K562 (cell line): ENCODE data around the gene PHLDB2.

Experiments used
- CBX1 ChIP-seq: sonication (generic); IDR thresholded peaks from 2 replicates; pipeline ENCODE4 v1.6.1; 2016; ENCODE audit warnings: antibody characterized with exemption, low read depth, mild to moderate bottlenecking
- CCAR2 ChIP-seq: fragments of 200-400 bp; formaldehyde crosslinking; IDR thresholded peaks from 2 replicates; pipeline ENCODE4 v1.6.1; 2017; ENCODE audit warnings: mild to moderate bottlenecking, low read depth, low read length
- CEBPG ChIP-seq, 3 experiments: fragments of 200-800 bp in 1 of 3; sonication (Bioruptor generic) in 1 of 3; sonication (generic) in 1 of 3; formaldehyde crosslinking in 1 of 3; IDR thresholded peaks in 2 of 3; conservative IDR thresholded peaks in 1 of 3; 2 replicates each; pipeline versions ENCODE4 v1.6.1 to v1.8.0; 2016 to 2022; ENCODE audit warnings: missing compliant biosample characterization in 2 of 3, missing genetic modification characterization in 2 of 3, mild to moderate bottlenecking in 1 of 3, missing genetic modification reagents in 1 of 3
- GABPA ChIP-seq: fragments of 200-800 bp; sonication (Bioruptor generic); conservative IDR thresholded peaks from 2 replicates; pipeline ENCODE4 v1.6.1; 2016; ENCODE audit warnings: low read depth, missing genetic modification characterization, missing compliant biosample characterization
- GATAD2A ChIP-seq: fragments of 450-650 bp; IDR thresholded peaks from 2 replicates; pipeline ENCODE4 v1.6.1; 2017
- L3MBTL2 ChIP-seq: fragments of 450-650 bp; IDR thresholded peaks from 2 replicates; pipeline ENCODE4 v1.6.1; 2016; ENCODE audit warnings: mild to moderate bottlenecking, moderate library complexity
- MCM5 ChIP-seq: fragments of 450-650 bp; IDR thresholded peaks from 2 replicates; pipeline ENCODE4 v1.6.1; 2016; ENCODE audit warnings: low read depth
- MXI1 ChIP-seq: IDR thresholded peaks from 2 replicates; pipeline ENCODE4 v1.6.1; 2011; ENCODE audit warnings: low read depth, mild to moderate bottlenecking, improper control_type of control experiment, low read length
- PML ChIP-seq: IDR thresholded peaks from 2 replicates; pipeline ENCODE4 v1.6.1; 2012; ENCODE audit warnings: low read length, inconsistent platforms
- TCF7 ChIP-seq: sonication (generic); IDR thresholded peaks from 2 replicates; pipeline ENCODE4 v1.6.1; 2016; ENCODE audit warnings: antibody characterized with exemption, borderline replicate concordance
- TF ChIP-seq, protein P1 (sequence below): sonication (generic); formaldehyde crosslinking; IDR thresholded peaks from 2 replicates; pipeline ENCODE4 v1.9.0; 2022; ENCODE audit warnings: mild to moderate bottlenecking, missing genetic modification reagents
- TF ChIP-seq, protein P2 (sequence below): fragments of 250-450 bp; sonication (Bioruptor Pico); IDR thresholded peaks from 2 replicates; pipeline ENCODE4 v1.4.0; 2020; ENCODE audit warnings: mild to moderate bottlenecking, moderate library complexity
- TF ChIP-seq, protein P3 (sequence below): sonication (generic); formaldehyde crosslinking; IDR thresholded peaks from 2 replicates; pipeline ENCODE4 v1.8.0; 2022; ENCODE audit warnings: mild to moderate bottlenecking, missing genetic modification reagents, borderline replicate concordance
- TF ChIP-seq, protein P4 (sequence below), 3 experiments: IDR thresholded peaks in 2 of 3; conservative IDR thresholded peaks in 1 of 3; 2 replicates each; pipeline ENCODE4 v1.5.1; 2011 to 2012; ENCODE audit warnings: low read length in 3 of 3, mild to moderate bottlenecking in 3 of 3, control low read depth in 2 of 3, improper control_type of control experiment in 1 of 3, inconsistent platforms in 1 of 3, low read depth in 1 of 3, mixed read lengths in 1 of 3, moderate library complexity in 1 of 3; ENCODE audit not compliant: insufficient read depth in 2 of 3

DNA sequence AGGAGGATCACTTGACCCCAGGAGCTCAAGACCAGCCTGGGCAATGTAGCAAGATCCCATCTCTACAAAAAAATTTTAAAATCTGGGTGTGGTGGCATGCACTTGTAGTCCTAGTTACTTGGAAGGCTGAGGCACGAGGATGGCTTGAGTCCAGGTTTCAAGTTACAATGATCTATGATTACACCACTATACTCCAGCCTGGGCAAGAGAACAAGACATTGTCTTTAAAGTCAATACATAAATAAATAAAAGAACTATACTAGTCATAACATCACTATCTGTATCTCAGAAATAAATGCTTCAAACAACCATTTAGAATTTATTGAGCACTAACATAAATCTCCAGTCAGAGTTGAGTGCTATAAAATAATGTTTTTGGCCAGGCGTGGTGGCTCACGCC is 8.5 kb upstream of the PHLDB2 start:
- TF ChIP-seq, protein P1, sequence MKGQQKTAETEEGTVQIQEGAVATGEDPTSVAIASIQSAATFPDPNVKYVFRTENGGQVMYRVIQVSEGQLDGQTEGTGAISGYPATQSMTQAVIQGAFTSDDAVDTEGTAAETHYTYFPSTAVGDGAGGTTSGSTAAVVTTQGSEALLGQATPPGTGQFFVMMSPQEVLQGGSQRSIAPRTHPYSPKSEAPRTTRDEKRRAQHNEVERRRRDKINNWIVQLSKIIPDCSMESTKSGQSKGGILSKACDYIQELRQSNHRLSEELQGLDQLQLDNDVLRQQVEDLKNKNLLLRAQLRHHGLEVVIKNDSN (CRISPR knock-in tag), result no peak
- TF ChIP-seq CBX1 (no peak), GABPA (tag) (no peak), TCF7 (no peak), L3MBTL2 (no peak), CCAR2 (no peak), GATAD2A (no peak), MXI1 (no peak), CEBPG (CRISPR knock-in tag; IDR thresholded peaks at IDR 0.05) (no peak), CEBPG (tag; conservative IDR thresholded peaks at IDR 0.05 in 1 of 2, IDR thresholded peaks at IDR 0.05 in 1 of 2) (no peak), PML (no peak), MCM5 (no peak)
- TF ChIP-seq, protein P2, sequence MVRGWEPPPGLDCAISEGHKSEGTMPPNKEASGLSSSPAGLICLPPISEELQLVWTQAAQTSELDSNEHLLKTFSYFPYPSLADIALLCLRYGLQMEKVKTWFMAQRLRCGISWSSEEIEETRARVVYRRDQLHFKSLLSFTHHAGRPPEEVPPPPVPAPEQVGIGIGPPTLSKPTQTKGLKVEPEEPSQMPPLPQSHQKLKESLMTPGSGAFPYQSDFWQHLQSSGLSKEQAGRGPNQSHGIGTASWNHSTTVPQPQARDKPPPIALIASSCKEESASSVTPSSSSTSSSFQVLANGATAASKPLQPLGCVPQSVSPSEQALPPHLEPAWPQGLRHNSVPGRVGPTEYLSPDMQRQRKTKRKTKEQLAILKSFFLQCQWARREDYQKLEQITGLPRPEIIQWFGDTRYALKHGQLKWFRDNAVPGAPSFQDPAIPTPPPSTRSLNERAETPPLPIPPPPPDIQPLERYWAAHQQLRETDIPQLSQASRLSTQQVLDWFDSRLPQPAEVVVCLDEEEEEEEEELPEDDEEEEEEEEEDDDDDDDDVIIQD (CRISPR knock-in tag), result no peak
- TF ChIP-seq, protein P3, sequence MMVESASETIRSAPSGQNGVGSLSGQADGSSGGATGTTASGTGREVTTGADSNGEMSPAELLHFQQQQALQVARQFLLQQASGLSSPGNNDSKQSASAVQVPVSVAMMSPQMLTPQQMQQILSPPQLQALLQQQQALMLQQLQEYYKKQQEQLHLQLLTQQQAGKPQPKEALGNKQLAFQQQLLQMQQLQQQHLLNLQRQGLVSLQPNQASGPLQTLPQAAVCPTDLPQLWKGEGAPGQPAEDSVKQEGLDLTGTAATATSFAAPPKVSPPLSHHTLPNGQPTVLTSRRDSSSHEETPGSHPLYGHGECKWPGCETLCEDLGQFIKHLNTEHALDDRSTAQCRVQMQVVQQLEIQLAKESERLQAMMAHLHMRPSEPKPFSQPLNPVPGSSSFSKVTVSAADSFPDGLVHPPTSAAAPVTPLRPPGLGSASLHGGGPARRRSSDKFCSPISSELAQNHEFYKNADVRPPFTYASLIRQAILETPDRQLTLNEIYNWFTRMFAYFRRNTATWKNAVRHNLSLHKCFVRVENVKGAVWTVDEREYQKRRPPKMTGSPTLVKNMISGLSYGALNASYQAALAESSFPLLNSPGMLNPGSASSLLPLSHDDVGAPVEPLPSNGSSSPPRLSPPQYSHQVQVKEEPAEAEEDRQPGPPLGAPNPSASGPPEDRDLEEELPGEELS (CRISPR knock-in tag), result no peak
- TF ChIP-seq, protein P4, sequence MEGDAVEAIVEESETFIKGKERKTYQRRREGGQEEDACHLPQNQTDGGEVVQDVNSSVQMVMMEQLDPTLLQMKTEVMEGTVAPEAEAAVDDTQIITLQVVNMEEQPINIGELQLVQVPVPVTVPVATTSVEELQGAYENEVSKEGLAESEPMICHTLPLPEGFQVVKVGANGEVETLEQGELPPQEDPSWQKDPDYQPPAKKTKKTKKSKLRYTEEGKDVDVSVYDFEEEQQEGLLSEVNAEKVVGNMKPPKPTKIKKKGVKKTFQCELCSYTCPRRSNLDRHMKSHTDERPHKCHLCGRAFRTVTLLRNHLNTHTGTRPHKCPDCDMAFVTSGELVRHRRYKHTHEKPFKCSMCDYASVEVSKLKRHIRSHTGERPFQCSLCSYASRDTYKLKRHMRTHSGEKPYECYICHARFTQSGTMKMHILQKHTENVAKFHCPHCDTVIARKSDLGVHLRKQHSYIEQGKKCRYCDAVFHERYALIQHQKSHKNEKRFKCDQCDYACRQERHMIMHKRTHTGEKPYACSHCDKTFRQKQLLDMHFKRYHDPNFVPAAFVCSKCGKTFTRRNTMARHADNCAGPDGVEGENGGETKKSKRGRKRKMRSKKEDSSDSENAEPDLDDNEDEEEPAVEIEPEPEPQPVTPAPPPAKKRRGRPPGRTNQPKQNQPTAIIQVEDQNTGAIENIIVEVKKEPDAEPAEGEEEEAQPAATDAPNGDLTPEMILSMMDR (IDR thresholded peaks at IDR 0.05 in 2 of 3, conservative IDR thresholded peaks at IDR 0.05 in 1 of 3; ENCODE audit: insufficient read depth in 2 of 3, low read depth in 1 of 3, low read length in 3 of 3), result no peak
